ENCODE measurements around the gene MAPK8IP2. TPM values are rescaled to one million over a fixed set of nuclear protein-coding genes. Genes with fewer than 3 reads are reported as not detected.

The MAPK8IP2 gene
- total and polyA plus RNA-seq, 2 of the 13 experiments (the other 11 are each of a cell fraction or from before 2014, with no cell fraction given): 1.3 to 2.6 TPM

DNA sequence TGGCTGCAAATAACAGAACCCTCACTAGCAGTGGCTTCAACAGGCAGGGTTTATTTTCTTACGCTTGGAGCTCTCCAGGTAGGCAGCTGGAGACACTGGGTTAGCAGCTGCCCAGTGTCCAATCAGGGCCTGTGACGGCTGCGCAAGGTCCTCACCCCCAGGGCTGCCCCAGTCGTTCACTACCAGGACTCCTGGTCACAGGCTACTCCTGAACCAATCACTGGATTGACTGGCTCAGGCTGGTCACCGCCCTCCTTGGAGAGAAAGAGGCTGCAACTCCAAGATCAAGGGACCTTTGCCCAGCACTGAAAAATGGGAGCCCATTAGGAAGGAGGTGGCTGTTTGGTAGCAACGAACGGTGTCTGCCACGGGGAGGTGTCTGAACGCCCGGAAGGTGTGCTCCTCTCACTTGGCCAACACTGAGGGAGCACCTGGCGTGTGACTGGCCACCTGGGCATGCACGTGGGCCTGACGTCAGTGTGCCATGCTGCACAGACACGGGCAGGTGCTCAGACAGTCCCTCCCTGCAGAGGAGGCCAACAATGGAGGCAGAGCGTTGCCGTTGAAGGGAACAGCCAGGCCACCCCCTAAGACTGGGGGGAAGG is 22.2 kb downstream of the MAPK8IP2 start:
- FAIRE-seq (peak; percentile 74), DNase-seq (ENCODE audit: low spot score) (peak; percentile 68), ATAC-seq (peak; percentile 79)
- H3K36me3 ChIP-seq (replicated peaks in 1 of 2; ENCODE audit: control insufficient read depth in 1 of 2, insufficient read depth in 2 of 2, low read length in 2 of 2): no peaks in the 10 kb centered on the region
- no peaks in the 10 kb centered on the region; a peak in 1 of 5 replicates for H3K27me3 ChIP-seq (ENCODE audit: control insufficient read depth in 1 of 2, insufficient read depth in 2 of 2, low read length in 2 of 2)
- peak overlapping the region; percentile 39 for H3K9ac ChIP-seq (ENCODE audit: insufficient read depth, low read depth, low read length)
- in situ Hi-C loops (cut with HindIII; ENCODE audit: extremely low pct_ligation_motif_present, low pct_unique_long_range_greater_than_20kb) (no loop called here), intact Hi-C loops (cut with micrococcal nuclease; ENCODE audit: unreplicated experiment) (loop anchor here (1.0 kb wide), 1 partner anchor 41 kb away; the partner anchor contains the start of gene CHKB)
- H3K4me1 ChIP-seq (ENCODE audit: insufficient read depth, low read length): peaks cover 70% of the 10 kb centered on the region
- 27% methylated on average over 11 of the region's 16 CpGs for WGBS (ENCODE audit: low lambda C conversion rate)
- H2AFZ ChIP-seq (ENCODE audit: low read length): peak overlapping the region; percentile 7
- peak overlapping the region; percentile 50 for H3K27ac ChIP-seq (ENCODE audit: extremely low read length, insufficient read depth, low read length)
- ChIA-PET POLR2A (interaction anchor here (1.0 to 2.4 kb wide), 6 partner anchors 10 to 115 kb away, joined by 3 to 14 read pairs (median 5); partner anchors contain the start of genes LMF2, NCAPH2 and SCO2), CTCF (ENCODE audit: low intra/inter-chr PET ratio, low total read pairs) (interaction anchor here (0.6 to 2.2 kb wide), 6 partner anchors 17 to 77 kb away, joined by 3 to 12 read pairs (median 4); partner anchors contain the start of gene CHKB)
- no TSS peak for BruUV-seq (replicated peaks)
- no peaks in the 10 kb centered on the region for H3K79me2 ChIP-seq (ENCODE audit: insufficient read depth, low read length)
- no peaks in the 10 kb centered on the region for H4K20me1 ChIP-seq (ENCODE audit: insufficient read depth, low read length)
- peak overlapping the region; percentile 97 for H3K4me2 ChIP-seq (ENCODE audit: low read depth, low read length)
- H3K9me3 ChIP-seq (ENCODE audit: low read length): no peaks in the 10 kb centered on the region
- H3K4me3 ChIP-seq (replicated peaks in 1 of 3; ENCODE audit: insufficient read depth in 1 of 3, low read depth in 2 of 3, low read length in 3 of 3): peak overlapping the region in 2 of 3 experiments; percentile 13 to 61; a peak in 4 of 6 replicates
- no peak for TF ChIP-seq ZNF124 (CRISPR knock-in tag; IDR thresholded peaks at IDR 0.05)
- TF ChIP-seq ZNF615 (CRISPR knock-in tag; IDR thresholded peaks at IDR 0.05; ENCODE audit: borderline replicate concordance): no peak
- TF ChIP-seq ZNF264 (CRISPR knock-in tag; IDR thresholded peaks at IDR 0.05): no peak
- no peak for TF ChIP-seq PHF20 (CRISPR knock-in tag; IDR thresholded peaks at IDR 0.05)
- TF ChIP-seq, protein P1, sequence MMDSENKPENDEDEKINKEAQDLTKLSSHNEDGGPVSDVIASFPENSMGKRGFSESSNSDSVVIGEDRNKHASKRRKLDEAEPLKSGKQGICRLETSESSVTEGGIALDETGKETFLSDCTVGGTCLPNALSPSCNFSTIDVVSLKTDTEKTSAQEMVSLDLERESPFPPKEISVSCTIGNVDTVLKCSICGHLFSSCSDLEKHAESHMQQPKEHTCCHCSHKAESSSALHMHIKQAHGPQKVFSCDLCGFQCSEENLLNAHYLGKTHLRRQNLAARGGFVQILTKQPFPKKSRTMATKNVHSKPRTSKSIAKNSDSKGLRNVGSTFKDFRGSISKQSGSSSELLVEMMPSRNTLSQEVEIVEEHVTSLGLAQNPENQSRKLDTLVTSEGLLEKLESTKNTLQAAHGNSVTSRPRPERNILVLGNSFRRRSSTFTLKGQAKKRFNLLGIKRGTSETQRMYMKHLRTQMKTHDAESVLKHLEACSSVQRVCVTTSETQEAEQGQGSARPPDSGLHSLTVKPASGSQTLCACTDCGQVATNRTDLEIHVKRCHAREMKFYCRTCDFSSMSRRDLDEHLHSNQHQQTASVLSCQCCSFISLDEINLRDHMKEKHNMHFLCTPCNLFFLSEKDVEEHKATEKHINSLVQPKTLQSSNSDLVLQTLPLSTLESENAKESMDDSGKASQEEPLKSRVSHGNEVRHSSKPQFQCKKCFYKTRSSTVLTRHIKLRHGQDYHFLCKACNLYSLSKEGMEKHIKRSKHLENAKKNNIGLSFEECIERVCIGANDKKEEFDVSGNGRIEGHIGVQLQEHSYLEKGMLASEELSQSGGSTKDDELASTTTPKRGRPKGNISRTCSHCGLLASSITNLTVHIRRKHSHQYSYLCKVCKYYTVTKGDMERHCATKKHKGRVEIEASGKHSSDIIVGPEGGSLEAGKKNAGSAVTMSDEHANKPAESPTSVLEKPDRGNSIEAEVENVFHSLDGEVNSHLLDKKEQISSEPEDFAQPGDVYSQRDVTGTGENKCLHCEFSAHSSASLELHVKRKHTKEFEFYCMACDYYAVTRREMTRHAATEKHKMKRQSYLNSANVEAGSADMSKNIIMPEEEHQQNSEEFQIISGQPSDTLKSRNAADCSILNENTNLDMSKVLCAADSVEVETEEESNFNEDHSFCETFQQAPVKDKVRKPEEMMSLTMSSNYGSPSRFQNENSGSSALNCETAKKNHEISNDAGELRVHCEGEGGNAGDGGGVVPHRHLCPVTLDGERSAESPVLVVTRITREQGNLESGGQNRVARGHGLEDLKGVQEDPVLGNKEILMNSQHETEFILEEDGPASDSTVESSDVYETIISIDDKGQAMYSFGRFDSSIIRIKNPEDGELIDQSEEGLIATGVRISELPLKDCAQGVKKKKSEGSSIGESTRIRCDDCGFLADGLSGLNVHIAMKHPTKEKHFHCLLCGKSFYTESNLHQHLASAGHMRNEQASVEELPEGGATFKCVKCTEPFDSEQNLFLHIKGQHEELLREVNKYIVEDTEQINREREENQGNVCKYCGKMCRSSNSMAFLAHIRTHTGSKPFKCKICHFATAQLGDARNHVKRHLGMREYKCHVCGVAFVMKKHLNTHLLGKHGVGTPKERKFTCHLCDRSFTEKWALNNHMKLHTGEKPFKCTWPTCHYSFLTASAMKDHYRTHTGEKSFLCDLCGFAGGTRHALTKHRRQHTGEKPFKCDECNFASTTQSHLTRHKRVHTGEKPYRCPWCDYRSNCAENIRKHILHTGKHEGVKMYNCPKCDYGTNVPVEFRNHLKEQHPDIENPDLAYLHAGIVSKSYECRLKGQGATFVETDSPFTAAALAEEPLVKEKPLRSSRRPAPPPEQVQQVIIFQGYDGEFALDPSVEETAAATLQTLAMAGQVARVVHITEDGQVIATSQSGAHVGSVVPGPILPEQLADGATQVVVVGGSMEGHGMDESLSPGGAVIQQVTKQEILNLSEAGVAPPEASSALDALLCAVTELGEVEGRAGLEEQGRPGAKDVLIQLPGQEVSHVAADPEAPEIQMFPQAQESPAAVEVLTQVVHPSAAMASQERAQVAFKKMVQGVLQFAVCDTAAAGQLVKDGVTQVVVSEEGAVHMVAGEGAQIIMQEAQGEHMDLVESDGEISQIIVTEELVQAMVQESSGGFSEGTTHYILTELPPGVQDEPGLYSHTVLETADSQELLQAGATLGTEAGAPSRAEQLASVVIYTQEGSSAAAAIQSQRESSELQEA (CRISPR knock-in tag; IDR thresholded peaks at IDR 0.05; ENCODE audit: not compliant biosample characterization): no peak
- TF ChIP-seq CBX1 (IDR thresholded peaks at IDR 0.05; ENCODE audit: low read depth): no peak
- TF ChIP-seq ARNT (IDR thresholded peaks at IDR 0.05): no peak
- no peak for TF ChIP-seq FOSL2 (CRISPR knock-in tag; IDR thresholded peaks at IDR 0.05)
- no peak for TF ChIP-seq U2AF1 (optimal IDR thresholded peaks at IDR 0.05; ENCODE audit: low read depth, low read length)
- 0 out of 2 replicates have a peak, but pooled peaks have one; percentile 48 for TF ChIP-seq DR1 (CRISPR knock-in tag; IDR thresholded peaks at IDR 0.05)
- TF ChIP-seq ELF3 (CRISPR knock-in tag; IDR thresholded peaks at IDR 0.05): no peak
- TF ChIP-seq HNF4G (IDR thresholded peaks at IDR 0.05; ENCODE audit: borderline replicate concordance, low read depth, low read length): peak; percentile 57; the same call in 1 of the 2 replicates
- no peak for TF ChIP-seq HNF4G (CRISPR knock-in tag; IDR thresholded peaks at IDR 0.05; ENCODE audit: borderline replicate concordance, low read depth)
- no peak for TF ChIP-seq MAFF (IDR thresholded peaks at IDR 0.05; ENCODE audit: low read depth, low read length)
- 0 out of 2 replicates have a peak, but pooled peaks have one; percentile 7 for TF ChIP-seq ZNF205 (CRISPR knock-in tag; IDR thresholded peaks at IDR 0.05)
- no peak for TF ChIP-seq PTBP1 (IDR thresholded peaks at IDR 0.05; ENCODE audit: low read depth, low read length, poor library complexity, severe bottlenecking)
